Stimulated activated CD4-positive, alpha-beta T cell treated with anti-CD3 and anti-CD28 coated beads, Interleukin-4, amount 100 ng/mL, for 1 hour (primary cell): ENCODE data around the gene TRAPPC12.
"Not testable (repeated sequence)": the region's sequence is repeated elsewhere in the genome, so short reads cannot be mapped to it uniquely, and the experiment has no call there.

Experiments used
- DNase-seq: peaks from one replicate; pipeline ENCODE4 v3.0.0-alpha.2; 2020

Gene TRAPPC12

DNA sequence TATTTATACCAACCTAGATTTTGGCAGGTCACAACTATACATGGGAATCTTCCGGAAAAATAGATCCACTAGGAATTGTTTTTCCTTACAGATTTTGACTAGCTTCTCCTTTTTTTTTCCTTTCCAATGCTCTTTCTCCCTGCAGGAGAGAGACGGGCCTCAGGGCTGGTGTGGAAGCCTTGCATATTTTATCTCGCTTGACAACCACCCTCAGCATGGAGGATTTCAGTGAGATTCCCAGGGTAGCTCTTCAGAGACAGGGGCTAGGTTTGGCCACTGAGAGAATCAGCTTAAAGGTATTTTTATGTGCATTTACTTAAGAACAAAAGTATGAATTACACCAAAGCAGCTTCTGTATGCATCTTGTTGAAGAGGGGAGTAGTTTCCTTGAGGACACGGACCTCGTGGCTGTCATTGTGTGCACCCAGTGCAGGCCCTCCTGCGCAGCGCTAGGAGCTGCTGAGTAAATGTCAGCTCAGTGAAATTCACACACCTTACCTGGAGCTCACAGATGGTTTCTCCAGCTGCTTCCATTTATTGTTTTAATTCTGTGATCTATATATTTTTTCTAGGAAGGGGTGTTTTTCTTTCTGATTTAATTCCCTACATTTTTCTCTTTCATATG is 54.4 kb downstream of the TRAPPC12 start:
- DNase-seq, result no peak

DNA sequence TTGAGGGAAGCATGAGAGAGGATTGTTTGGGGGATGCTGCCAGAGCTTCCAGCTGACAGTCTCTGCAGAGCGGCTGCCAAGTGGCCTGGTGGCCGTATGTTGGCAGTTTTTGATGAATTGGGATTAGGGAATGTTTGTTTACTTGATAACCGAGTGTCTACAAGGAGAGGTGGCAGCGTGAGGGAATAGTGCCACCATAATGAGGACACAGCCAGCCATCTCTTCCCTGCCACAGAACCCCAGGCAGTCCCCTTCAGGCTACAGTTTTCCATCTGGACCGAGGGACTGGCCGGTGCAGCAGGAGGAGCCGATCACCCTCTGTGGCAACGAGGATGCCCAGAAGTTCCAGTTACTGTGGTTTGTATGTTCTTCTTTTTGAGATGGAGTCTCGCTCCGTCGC is 55.2 kb downstream of the TRAPPC12 start:
- DNase-seq, result no peak

DNA sequence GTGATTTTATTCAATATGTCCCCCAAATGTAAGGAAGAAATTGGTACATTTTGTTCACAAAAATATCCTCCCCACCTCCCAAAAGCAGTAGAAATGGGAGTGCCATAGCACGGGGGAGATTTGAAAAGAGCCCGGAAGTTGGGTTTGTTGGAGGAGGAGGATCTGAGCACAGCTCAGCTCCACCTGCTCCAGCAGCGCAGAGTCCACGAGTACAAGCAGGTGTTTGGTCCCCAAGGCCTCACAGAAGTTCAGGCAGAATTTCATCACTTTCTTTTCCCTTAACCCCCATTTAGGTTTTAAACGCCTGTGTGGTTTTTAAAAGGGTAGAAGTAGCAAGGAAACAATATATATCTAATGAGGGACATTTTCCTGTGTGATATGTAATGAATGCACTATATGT is 56.0 kb downstream of the TRAPPC12 start:
- no peak for DNase-seq

DNA sequence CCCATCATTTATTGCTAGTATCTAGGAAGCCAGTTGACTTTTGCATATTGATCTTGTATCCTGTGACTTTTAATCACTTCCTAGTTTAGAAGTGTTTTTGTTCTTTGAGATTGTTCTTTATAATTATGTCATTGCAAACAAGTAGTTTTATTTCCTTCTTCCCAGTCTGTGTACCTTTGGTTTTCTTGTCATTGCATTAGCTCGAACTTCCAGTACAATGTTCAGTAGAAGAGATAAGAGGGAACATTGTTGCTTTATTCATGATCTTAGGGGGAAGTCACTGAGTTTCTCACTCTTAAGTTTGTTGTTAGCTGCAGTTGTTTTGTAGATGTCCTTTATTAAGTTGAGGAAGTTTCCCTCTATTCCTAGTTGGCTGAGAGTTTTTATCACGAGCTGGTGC is 61.0 kb downstream of the TRAPPC12 start:
- no peak for DNase-seq

DNA sequence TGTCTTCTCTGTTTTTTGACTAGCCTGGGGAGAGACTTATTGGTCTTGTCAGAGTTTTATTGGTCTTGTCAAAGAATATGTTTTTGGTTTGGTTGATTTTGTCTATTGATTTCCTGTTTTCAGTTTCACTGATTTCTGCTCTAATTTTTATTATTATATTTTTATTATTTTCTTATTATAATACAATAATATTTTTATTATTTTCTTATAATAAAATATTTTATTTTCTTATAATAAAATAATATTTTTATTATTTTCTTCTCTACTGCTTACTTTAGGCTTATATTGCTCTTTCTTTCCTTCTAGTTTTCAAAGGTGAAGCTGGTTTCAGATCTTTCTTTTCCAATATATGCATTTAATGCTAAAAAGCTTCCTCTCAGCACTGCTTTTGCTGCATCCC is 62.0 kb downstream of the TRAPPC12 start:
- DNase-seq, result no peak

DNA sequence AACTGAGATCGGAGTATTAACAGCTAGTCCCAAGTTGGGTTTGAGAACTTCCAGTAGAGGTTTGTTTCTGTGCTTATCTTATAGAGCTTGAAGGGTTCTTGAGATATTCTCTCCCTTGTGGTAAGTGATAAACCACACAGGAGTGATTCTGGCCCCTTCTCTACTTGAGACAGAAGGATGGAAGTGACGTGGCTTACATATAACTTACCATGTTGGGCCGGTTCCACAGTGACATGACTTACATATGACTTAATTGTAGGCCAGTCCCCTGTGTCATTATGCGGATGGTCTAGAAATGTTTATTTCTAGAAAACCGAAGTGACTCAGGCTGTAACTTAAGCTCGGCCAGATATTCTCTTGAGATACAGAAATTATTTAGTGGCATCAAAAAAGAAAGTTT is 62.7 kb downstream of the TRAPPC12 start:
- DNase-seq, result no peak

DNA sequence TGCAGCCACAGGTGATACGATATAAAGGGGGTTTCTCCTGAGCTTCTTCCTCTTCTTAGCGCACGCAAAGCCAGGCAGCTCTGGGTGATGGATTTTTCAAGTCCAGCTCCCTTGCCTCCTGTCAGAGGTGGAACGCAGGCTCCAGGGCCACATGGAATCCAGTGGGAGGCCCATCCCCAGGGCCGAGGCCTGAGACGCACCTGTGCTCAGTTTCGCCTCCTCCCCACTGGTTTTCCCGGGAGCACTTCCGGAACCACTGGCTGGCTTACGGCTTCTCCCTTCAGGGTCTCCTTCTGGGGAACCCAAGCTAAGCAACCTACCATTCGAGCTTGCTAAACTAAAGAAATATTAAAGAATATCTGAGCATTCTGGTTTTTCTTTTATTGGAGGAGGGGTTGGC is 63.6 kb downstream of the TRAPPC12 start:
- no peak for DNase-seq

DNA sequence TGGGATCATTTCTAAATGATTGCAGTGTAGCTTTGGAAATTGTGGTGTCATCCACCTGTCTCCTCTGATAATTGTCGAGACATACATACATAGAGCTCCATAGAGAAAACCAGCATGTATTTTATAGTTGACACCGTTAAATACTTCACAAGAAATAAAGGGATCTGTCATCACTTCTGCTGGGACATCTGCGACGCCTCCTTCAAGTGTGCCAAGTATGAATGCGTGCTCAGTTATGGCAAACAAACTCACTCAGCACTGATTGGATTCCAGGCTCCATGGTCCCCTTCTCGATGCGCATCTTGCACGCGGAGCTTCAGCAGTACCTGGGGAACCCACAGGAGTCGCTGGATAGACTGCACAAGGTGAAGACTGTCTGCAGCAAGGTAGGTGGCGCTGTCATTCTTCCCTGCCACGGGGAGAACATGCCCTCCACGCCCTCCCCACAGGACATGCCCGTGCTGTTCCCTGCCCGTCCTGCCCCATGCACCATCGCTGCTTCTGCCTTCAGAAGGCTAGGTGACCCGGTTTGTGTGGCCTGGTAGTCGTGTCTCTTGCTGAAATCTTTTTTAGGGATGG is 64.1 kb downstream of the TRAPPC12 start:
- no peak for DNase-seq

DNA sequence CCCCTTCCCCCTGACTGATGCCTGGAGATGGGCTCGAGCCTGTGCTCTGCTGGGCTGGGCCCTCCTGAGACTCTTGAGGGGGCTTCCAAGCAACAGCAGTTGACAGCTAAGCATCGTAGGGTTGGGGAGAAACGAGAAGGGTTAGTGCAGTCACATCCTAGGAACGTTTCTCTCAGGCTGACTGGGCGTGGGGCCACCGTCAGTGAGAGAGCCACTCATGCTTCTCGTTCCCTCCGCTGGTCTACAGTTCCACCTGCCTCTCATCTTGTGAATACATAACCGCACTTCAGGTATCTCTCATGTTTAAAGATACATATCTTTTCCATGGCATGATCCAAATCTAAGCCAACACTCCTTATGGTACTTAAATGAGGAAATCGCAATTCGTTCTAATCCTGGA is 66.4 kb downstream of the TRAPPC12 start:
- no peak for DNase-seq

DNA sequence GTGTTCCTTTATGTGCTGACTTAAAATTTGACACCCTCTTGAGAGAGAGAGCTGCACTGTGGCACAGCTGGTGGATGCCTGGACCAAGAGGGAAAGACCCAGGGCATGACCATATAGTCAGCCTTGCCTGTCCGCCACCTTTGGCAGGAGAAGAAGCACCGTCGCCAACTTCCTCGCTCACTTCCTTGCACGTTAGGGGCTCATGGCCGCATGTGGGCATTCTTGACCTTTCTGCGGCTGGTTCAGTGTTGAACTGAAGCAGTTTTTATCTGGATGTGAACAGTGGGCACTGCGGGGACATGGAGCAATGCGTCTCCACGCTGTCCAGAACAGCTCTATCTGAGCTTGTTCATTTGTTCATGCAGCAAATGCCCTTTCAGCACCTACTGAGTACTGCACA is 66.9 kb downstream of the TRAPPC12 start:
- no peak for DNase-seq

DNA sequence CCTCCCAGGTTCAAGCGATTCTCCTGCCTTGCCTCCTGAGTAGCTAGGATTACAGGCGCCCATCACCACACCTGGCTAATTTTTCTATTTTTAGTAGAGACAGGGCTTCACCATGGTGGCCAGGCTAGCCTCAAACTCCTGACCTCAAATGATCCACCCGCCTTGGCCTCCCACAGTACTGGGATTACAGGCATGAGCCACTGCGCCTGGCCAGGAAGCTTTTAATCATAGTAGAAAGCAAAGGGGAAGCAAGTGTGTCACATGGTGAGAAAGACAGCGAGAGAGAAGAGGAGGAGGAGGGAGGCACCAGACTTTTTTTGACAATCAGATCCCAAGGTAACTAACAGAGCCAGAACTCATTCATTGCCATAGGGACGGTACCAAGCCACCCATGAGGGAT is 67.7 kb downstream of the TRAPPC12 start:
- DNase-seq, result not testable (repeated sequence)

DNA sequence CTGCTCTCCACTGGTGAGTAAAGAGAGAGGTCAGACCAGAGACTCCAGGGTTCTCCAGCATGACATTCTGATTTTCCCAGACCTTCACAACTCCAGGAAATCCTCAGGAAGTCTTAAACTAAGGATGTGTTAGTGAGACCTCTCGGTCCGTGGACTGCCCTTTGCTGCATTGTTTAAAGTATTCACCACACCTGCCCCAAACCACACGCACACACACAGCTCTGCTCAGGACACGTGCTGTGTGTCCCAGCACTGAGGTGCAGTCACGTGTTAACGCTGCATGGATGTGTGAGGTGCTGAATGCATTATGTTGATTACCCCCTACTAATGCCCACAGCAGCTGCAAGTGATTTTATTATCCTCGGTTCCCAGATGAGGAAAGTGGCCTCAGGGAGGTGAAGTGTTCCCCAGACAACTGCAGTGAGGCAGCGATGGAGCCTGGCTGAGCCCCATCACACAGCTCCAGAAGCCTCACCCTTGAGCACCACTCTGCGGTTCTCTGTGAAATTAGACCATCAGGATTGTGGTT is 68.4 kb downstream of the TRAPPC12 start:
- DNase-seq, result no peak

DNA sequence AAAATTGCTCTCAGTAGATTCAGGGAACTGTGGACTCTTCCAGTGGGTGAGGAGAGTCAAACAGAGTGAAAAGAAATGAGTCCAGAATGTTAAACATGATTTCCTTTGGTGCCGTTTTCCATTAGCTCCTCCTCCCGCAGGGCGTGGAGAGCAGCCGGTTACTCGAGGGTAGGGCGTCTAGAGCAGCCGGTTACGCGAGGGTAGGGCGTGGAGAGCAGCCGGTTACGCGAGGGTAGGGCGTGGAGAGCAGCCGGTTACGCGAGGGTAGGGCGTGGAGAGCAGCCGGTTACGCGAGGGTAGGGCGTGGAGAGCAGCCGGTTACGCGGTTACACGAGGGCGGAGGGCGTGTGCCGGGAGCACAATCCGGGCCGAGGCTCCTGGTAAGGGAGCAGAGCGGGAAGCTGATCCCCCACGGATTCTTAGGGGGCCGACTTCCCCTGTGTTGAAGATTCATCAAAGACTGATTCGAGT is 69.0 kb downstream of the TRAPPC12 start:
- DNase-seq, result not testable (repeated sequence)

DNA sequence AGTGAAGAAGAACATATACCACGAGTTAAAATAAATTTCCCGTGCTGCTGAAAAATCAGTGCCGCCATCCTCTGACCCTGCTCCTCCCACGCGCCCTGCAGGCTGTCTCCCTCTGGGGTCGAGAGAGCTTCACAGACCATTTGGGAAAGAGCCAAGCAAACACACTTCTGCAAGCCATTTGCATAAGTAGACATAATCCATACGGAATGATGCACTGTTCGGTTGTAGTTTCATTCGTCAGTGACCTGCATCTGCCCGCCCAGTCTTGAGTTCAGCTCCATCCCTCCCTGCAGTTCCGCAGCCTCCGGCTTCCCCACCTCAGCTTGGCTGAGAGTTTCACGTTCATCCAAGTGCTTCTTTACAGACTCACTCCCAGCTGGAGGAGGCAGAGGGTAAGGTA is 69.6 kb downstream of the TRAPPC12 start:
- DNase-seq, result no peak

DNA sequence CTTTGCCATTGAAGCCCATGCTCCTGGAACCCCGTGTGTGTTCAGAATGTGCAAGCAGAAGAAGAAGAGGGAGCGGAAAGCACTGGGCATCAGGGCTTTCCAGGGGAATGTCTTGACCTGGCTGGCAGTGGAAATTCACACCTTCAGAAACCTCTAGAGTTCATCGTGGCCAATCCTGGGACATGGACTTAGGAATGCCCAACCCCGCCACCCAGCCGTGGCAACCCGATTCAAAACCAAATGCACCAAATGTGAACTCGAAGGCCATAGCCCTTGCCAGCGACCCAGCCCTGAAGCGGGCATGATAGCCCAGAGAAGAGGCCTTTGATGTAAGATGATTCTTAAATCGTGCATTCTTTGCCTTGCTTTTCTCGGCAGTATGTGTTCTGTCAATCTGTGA is 70.4 kb downstream of the TRAPPC12 start:
- no peak for DNase-seq

DNA sequence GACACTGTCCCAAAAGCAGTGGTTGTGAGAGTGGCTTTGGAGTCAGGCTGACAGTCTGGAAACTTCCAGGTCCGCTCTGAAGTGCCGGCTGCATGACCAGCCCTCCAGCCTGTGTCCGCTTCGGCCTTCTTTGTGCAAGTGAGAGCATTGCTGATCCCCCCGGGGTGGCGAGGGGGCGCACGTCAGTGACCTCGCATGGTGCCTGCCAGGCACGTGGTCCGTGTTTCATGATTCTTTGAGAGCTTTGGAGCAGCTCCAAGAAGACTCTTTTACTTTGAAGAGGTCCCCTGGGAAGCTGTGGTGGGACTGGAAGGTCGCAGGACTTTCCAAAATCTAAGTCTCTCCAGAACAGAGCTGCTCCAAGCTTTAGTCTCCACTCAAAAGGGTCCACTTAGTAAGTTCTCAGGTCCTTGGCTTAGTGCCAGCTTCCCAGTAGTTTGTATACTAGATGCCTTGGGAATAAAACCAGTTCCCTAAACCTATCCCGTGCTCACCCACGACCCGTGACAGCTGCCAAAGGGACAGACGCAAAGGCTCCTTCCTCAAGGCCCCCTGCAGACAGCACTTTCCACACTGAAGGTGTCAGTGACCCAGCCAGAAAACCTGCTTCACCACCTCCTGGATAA is 71.0 kb downstream of the TRAPPC12 start:
- DNase-seq, result no peak

DNA sequence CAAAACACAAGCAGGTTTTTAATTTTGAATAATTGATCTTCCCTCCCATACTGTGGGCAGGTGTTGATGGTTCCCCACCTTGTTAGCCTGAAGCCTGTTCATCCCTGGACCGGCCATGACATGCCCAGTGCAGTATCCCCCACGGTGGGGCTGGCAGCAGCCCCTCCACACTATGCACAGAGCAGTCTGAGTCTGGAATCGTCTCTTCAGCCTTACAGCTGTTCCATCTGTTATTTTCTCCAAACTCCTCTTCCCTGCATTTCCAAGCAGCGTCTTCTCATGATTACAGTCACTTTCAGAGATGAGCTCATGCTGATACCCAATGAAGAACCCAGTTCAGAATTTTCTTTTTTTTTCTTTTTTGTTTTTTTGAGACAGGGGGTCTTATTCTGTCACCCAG is 71.7 kb downstream of the TRAPPC12 start:
- DNase-seq, result no peak

DNA sequence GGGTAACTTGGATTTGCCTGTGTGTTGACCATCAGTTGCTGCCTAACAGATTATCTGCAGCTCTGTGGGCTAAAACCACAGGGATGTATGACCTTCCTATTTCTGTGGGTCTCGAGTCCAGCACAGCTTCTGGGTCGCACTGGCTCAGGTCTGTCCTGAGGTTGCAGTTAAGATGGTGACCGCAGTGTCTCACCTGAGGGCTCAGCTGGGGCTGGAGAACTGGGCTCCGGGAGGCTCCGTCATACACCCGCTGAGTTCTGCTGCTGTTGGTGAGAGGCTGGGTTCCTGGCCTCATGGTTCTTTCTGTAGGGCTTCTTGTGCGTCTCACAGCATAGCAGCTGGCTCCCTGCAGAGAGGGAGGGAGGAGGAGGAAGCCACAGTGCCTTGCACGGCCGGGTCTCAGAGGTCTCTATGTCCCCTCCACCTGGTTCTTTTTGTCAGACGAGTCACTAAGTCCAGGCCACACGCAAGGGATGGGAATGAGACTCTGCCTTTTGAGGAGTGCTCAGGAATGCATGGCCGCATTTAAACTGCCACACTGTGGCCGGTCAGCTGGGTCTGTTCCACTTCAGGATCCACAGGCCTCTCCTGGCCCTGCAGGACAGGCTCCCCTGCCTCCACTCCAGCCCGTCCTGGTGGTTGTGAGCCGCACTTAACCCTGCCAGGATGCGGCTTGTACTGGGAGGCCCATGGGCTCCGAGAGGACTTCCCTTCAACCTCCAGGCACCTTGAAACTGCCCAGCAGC is 72.6 kb downstream of the TRAPPC12 start:
- DNase-seq, result no peak

DNA sequence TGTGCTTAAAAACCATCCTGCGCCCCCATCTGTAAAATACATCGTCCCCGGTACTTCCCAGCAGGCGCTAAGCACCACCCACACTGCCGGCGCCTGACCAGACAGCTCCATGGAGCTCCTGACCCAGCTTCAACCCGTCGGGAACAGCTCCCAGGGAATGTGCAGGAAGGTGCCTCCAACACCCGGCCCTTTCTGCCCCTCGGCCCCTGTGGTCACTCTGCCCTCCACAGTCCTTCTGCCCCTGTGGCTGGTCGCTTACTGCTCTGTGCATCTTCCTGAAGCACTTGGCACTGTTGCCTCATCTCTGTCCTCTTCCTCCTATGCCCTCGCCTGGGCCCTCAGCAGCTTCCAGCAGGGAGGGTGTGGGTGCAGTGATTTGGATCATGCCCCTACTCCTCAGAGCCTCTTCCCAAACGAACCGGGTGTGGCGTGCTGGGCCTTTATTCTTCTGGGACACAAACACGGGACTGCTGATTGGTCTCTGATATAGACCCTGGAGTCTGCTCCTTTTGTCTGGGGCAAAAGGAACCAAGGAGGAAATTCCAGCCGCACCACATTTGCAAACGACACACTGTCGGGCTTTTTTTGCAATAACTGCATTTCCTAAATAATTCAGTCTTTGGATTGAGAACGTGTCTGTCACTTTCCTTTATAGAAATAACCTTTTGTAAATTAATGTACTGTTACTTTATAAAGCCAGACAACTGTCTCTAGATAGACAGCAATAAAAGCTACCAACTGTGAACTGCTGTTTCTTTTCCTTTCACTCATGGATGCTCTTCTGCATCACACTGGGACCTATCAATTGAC is 73.9 kb downstream of the TRAPPC12 start:
- no peak for DNase-seq

DNA sequence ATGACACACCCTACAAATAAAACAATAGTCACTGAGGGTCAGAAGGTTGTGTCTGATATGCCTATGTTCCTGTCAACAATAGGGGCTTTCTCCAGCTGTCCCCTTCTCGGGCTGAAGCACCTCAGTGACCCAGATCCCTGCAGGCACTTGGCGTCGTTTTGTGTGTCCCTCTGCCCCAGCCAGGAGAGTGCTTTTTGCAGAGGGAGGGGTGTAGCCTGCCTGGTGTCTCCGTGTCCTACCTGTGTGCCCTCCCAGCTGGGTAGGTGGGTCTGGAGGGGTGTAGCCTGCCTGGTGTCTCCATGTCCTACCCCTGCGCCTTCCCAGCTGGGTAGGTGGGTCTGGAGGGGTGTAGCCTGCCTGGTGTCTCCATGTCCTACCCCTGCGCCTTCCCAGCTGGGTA is 74.5 kb downstream of the TRAPPC12 start:
- DNase-seq, result not testable (repeated sequence)

DNA sequence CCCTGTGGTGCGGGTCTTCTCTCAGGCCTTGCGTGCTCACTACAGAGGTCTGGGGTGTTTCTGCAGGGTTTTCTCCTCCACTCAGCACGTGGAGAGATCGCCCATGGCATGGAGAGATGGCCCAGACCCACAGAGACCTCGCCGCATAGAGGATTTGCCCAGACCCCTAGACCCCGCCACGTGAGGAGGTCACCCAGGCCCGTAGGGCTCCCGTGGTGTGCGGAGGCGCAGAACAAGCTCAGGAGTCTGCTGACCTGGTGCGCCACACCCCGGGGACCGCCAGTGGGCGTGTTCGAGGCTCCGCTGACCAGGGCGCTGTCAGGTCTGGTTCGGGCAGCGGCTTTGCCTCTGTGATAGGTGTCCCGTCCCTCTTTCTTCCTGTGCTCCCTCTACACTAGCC is 75.3 kb downstream of the TRAPPC12 start:
- DNase-seq, result no peak

DNA sequence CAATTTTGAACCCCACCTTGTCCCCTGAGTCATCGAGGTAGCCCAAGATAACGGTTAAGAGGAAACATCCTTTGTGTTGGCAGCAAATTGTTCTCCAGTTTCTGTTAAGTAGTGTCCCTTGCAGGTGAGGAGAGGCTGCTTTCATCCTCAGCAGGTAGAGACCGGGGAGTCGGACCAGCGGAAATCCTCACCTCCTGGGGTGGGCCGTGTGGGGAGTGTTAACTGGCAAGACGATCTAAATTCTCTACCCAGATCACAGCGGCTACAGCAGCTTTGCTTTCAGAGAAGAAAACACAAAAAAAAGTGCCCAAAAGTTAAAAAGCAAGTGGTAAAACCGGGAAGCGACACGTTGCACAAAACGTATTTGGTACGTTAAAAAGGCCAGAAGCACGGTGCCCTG is 76.6 kb downstream of the TRAPPC12 start:
- DNase-seq, result no peak
